Amniotic stem cell (primary cell): ENCODE data around the gene TMEM185A.
"Not testable (repeated sequence)": the region's sequence is repeated elsewhere in the genome, so short reads cannot be mapped to it uniquely, and the experiment has no call there.

ENCODE experiments used
- DNase-seq: peaks from one replicate; lab custom pipeline; 2025; lab: John Stamatoyannopoulos, UW

TMEM185A gene

GRCh38 chrX:149551245-149551938 is 80.2 kb downstream of the TMEM185A start:
- not testable (repeated sequence) for DNase-seq

- DNase-seq = not testable (repeated sequence)
Measured at GRCh38 chrX:149550454-149550853, 81.1 kb downstream of the TMEM185A start.

GRCh38 chrX:149549701-149550100 is 81.9 kb downstream of the TMEM185A start, which contains the start of gene HSFX3:
Gene HSFX3 (minus strand): TSS chrX:149549924. CDS start chrX:149549852, 72 bp downstream.
- DNase-seq = not testable (repeated sequence)

DNA sequence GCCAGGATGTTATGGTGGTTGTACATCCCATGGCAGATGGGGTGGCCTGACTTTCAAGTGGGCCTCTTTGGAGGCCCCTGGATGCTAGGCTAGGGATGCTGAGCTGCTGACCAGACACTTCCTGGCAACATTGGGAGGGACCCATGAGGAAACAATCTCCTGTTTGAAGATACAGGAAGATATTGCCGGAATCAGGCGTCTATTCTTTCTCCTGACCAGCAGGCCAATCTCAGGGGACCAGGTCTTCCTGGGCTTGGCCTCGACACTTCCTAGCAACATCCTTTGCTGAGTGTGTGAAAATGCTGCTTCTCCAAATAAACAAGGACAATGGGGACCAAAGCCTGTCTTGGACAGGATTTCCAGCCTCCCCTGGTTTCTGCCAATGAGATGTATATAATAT is 83.8 kb downstream of the TMEM185A start:
- not testable (repeated sequence) for DNase-seq

- DNase-seq = not testable (repeated sequence)
Measured at GRCh38 chrX:149546962-149547361, 84.6 kb downstream of the TMEM185A start.
